Smooth muscle cell of the brain vasculature (primary cell): ENCODE measurements around the gene MAP3K13.
"Not testable (repeated sequence)": the region's sequence is repeated elsewhere in the genome, so short reads cannot be mapped to it uniquely, and the experiment has no call there.

ENCODE experiments used
- DNase-seq: peaks from one replicate; pipeline ENCODE4 v3.0.0-alpha.2; 2012; ENCODE audit warnings: low read depth, low spot score

Gene MAP3K13

DNA sequence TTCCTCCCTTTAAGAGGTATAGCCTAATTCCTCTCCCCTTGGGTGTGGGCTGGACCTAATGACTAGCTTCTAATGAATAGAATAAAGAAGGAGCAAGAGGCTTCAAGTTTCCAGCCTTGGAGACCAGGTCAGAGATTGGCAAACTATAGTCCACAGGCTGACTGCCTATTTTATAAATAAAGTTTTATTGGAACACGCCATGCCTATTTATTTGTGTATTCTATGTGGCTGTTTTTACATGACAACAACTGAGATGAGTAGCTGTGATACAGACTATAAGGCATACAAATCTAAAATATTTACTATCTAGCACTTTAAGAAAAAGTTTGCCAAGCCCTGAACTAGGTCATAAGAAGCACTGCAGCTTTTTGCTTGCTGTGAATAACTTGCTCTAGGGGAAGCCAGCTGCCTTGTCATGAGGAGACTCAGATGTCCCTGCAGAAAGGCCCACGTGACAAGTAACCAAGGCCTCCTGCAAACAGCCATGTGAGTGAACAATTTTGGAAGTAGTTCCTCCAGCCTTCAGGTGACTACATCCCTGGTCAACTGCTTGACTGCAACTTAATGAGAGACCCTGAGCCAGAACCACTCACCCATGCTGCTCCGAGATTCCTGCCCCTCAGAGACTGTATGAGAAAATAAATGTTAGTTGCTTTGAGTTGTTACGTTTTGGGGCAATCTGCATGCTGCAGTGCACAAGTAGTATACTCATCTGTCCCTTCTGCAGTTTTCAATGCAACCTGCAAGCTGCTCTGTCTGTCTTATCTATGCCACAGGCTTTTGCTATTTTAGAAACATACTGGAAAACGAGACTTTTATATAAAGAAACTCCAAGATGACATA lies 21.1 kb upstream of the MAP3K13 start:
- DNase-seq: no peak

DNA sequence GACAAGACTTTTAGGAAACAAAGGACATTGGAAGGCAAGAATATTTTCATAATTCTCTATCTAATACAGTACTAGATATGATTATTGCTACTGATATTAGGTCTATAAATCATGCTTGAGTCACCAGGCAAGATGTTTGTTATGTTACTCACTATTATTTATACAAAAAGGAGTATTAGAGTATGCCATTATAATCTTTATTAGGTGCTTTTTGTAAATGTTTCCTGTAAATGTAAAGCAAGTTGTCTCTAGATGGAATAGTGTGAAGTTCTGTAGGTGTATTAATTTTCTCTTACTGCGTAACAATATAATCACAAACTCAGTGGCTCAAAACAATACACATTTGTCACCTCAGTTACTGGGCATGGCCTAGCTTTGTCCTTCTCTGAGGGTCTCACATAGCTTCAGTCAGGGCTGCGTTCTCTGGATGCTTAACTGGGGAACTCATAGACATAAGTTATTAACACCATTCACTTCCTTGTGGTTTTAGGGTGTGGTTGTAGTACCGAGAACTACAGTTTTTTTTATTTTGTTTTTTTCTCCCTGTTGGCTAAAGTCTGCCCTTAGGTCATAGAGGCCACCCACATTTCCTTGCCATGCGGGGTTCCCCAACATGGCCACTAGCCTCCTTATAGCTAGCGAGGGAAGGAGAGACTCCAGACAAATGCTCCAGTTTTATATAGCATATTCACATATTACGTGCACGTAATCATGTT lies 20.3 kb upstream of the MAP3K13 start:
- DNase-seq: no peak

DNA sequence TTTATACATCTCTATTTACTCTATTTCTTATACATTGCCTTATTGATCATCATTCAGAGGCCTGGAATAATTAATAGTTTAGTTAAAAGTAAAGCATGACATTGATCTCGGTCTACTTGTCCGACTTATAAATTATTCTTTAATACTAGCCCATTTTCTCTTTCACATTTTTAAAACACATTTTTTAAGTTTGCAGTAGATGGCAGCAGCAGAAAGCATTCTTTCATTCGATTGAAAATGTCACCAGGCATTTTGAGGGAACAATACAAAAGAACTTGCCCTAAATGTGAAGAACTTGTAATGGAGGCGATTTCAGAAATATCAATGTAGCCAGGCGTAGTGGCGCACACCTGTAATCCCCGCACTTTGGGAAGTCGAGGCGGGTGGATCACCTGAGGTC lies 15.5 kb upstream of the MAP3K13 start:
- no peak for DNase-seq

DNA sequence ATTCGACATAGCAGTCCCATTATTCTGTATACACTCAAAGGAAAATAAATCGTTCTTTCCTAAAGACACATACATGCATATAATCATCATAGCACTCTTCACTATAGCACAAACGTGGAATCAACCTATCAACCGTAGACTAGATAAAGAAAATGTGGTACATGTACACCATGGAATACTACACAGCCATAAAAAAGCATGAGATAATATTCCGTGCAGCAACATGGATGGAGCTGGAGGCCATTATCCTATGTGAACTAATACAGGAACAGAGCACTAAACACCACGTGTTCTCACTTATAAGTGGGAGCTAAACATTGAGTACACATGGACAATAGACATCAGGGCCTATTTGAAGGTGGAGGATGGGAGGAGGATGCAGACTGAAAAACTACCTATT lies 12.1 kb upstream of the MAP3K13 start:
- DNase-seq: no peak

DNA sequence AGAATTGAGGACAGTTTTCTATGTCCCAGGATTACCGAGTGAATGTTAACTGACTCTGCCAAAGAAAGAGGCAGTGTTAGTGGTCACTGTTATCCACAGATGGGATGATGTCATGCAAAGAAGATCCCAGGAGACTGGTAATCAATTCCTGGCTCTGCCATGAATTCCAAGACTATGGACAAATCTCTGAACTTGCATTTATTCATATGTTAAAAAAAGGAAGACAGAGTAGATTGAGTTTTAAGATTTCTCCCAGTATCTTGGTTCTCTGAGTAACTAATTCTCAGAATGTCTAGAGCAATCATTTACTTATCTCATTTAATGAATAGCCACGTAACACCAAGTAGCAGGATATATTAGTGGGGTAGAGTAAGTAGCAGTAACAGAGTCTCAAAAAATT lies 11.5 kb upstream of the MAP3K13 start:
- DNase-seq: no peak

DNA sequence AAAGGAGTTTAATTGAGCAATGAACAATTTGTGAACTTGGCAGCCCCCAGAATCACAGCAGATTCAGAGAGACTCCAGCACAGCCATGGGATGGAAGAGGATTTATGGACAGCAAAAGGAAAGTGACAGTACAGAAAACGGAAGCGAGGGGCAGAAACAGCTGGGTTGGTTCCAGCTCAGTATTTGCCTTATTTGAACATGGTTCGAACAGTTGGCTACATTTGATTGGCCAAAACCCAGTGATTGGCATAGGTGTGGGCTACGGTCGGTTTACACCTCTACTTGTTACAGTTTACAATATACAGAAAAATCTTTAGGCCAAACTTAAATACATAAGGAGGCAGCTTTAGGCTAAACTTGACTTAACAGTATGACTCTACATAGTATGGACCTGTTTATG lies 9.7 kb upstream of the MAP3K13 start:
- no peak for DNase-seq

DNA sequence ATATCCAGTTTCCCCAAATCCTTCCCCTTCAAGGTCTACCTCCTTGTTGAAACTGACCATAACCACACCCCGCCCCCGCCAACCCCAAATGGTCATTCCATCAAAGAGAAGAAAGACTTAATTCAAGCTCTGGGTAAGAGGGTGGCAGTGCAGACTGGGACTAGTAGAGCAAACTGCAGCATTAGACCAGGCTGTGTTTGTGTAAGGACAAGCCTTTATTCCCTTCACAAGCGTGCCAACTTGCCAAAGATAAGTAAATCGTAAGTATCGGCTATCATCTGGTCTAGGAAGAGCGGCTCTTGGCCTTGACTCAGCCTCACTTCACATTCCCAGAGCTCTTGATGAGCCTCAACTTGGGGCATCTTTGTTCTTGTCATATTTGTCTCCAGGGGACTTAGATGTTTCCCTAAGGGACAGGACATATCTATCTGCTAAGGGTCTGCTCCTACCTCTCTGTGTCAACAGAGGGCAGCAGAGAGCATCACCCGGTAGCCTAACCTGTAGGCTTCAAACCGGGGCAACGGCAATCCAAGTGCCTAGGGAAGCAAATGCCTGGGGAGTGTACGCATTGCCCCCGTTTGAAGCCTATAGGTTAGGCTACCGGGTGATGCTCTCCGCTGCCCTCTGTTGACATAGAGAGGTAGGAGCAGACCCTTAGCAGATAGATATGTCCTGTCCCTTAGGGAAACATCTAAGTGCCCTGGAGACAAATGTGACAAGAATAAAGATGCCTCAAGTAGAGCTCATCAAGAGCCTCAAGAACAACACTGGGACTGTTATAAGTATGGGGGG lies 8.9 kb upstream of the MAP3K13 start:
- DNase-seq: no peak

DNA sequence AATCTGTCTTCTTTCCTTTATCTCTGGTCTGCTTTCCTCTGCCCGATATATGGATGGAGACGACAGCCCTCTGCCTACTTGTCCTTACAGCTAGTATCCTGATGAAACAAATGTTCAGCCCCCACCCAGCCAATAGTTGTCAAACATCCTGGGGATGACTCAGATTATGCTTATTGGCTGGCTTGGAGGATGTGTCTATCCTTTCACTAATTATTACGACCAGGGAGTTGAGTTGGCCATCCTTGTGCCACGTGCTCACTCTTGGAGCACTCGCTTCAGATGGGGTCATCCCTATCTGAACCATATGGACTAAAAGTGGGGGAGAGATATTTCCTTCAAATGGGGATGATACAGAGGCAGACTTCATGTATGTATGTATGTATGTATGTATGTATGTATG lies 6.4 kb upstream of the MAP3K13 start:
- no peak for DNase-seq

DNA sequence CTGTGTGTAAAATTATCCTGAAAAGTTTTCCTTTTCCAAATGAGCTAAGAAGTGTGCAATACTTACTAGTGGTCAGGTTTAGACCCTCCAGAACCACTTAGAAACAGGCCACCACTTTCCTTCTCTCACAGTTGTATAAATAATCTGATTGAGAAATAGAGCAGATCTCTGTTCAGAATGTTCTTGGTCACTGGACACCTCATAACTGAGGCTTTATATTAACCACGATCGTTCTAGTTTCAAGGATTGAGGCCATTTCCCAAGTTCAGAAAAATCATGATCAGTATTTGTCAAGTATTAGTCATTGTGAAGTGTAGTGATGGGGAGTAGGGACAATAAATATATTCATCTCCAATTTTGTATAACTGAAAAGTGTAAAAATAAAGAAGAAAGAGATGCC lies 1.0 kb upstream of the MAP3K13 start:
- no peak for DNase-seq

DNA sequence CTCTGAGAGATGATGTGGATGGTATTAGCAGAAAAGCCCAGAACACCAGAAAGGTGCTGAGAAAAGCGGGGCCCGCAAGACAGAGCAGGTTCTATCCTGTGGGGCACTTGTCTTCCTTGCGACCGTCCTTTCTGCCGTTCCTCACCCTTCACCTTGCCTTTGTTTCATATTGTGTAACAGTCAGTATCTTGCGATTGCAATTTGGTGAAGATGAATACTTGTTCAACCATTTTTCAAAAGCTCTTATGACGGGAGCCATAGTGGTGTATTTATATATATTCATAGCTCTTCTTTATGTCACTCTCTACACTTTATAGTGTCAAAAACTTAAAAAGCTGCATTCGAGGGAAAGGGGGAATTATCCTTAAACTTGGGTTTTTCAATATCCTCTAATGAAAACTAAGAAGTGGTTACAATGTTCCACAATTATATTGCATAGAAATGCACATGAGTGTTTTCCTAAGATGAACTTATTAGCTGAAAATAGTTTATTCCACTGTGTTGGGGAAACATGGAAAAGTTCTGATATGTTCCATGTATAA lies 797 bp downstream of the MAP3K13 start:
- no peak for DNase-seq

DNA sequence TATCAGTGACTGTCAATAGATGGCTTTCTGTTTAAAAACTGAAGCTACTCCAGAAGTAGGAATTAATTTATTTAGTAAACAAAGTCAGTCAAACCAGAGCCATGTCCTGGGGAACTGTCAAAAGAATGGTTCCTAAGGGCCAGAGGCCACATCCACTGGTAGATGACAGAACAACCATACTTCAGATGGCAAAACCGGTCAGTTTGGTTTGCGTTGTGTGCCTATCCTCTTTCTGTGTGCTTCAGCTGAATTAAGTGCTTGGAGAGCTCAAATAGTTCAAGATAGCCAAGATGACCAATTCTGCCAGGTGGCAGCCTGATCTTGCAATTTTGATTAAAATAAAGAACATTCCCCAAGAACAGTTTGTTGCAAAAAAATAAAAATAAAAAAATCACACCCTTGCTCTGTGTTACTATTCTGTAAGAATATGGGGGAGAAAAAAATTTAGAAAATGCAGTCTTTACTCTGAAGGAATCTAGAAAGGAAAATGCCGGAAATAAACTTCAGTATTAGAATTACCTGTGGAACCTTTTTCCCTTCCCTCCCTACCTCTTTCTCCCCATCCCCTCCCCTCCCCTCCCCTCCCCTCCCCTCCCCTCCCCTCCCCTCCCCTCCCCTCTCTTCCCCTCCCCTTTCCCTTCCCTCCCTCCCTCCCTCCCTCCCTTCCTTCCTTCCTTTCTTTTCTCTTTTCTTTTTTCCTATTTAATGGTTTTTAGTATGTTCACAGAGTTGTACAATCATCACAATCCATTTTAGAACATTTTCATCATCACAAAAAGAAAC lies 2.5 kb downstream of the MAP3K13 start:
- no peak for DNase-seq

DNA sequence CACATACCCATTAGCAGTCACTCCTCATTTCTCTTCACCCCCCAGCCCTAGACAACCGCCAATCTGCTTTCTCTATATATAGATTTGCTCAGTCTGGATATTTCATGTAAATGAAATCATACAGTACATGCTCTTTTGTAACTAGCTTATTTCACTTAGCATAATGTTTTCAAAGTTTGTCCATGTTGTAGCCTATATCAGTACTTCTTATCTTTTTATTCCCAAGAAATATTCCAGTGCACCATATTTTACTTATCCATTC lies 3.1 kb downstream of the MAP3K13 start:
- no peak for DNase-seq

DNA sequence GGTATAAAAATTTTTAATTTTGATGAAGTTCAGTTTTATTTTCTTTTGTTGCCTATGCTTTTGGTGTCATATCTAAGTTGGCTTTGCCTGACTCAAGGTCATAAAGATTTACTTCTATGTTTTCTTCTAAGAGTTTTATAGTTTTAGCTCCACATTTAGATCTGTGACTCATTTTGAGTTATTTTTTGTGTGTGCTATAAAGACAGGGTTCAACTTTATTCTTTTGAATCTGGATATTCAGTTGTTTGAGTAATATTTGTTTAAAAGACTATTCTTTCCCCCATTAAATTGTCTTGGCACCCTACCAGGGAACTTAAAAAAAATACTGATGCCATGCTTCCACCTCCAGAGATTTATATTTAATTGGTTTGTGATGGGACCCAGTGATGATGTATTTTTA lies 4.0 kb downstream of the MAP3K13 start:
- no peak for DNase-seq

DNA sequence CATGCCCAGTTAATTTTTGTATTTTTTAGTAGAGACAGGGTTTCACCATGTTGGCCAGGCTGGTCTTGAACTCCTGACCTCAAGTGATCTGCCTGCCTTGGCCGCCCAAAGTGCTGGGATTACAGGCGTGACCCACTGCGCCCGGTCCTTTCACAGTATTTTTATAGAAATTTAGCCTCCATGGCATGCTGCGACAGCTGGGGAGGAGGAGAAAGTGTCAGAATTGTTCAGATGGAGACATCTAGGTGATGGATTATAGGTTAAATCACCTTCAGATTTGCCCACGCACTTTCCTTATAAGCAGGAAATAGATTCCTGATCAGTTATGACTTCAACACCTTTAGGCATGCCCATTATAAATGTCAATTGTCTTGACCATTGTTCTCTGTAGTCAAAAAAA lies 7.4 kb downstream of the MAP3K13 start:
- DNase-seq: not testable (repeated sequence)

DNA sequence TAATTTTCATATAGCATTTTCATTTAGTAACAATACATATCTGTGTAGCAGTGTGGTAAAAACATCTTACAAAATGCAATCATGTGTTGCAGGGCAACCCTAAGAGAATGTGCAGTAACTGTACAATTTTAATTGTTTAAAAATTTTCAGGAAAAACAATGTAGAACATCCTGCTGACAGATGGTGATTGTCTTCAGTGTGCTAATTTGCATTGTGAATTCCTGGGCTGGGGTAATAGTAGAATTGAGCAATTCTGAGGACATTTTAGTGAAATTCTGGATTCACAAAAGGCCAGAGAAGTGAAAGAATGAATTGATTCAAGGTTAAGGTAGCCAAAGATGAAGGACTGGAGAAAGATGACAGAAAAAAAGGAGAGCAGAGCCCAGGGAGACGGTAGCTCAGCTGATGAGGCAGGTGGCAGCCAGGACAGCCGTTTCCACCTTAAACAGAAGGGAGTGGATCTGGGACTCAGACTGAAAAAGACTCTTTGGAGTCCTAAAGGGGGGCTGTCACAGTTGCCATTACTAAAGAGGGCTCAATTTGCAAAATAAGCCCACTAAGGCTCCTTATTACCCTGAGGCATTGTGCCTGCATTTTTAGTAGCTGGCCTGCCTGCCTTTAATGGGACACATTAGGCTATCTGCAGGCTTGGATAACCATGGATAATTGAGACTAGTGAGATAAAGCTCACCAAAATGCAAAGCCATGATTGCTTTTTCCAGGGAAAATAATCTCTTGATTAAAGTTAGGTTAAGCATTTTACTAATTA lies 8.6 kb downstream of the MAP3K13 start:
- DNase-seq: no peak

DNA sequence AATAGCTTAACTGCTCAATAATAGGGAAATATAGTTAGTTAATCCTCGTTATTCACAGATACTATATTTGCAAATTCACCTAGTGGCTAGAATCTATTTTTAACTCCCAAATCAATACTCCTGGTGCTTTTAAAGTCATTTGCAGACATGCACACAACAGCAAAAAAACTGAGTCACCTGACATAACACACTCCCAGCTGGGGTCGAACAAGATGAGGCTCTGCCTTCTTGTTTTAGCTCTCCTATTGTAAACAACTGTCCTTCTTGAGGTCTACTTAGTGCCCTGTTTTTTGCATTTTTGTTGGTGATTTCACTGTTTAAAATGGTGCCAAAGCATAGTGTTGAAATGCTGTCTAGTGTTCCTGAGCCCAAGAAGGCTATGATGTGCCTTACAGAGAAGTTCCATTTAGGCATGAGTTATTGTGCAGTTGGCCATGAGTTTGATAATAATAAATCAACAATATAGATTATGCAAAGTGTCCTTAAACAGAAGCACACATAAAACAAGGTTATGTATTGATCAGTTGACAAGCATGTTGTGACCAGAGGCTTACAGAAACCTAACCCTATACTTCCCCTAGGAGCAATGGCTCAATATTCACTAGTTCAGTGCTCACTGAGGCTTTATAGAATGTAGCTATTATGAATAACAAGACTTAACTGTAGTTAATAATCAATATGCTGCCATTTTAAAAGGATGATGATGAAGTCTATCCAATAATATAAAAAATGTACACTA lies 18.6 kb downstream of the MAP3K13 start:
- DNase-seq: no peak

DNA sequence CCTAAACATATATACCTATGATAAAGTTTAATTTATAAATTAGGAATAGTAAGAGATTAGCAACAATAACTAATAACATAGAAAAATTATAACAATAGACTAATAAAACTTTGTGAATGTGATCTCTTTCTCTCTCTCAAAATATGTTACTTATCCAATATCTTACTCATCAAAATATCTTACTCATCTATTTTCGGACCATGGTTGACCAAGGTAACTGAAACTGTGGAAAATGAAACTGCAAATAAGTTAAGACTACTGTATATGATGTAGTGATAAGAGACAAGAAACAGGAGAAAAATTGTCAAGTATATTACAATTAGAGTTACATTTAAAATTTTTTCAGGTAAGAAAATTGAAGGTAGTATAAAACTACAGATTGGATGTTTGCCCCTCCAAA lies 19.2 kb downstream of the MAP3K13 start:
- no peak for DNase-seq

DNA sequence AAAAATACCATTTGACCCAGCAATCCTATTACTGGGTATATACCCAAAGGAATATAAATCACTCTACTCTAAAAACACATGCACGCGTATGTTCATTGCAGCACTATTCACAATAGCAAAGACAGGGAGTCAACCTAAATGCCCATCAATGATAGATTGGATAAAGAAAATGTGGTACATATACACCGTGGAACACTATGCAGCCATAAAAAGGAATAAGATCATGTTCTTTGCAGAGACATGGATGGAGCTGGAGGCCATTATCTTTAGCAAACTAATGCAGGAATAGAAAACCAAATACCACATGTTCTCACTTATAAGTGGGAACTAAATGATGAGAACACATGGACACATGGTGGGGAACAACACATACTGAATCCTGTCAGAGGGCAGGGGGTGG lies 23.6 kb downstream of the MAP3K13 start:
- DNase-seq: not testable (repeated sequence)

DNA sequence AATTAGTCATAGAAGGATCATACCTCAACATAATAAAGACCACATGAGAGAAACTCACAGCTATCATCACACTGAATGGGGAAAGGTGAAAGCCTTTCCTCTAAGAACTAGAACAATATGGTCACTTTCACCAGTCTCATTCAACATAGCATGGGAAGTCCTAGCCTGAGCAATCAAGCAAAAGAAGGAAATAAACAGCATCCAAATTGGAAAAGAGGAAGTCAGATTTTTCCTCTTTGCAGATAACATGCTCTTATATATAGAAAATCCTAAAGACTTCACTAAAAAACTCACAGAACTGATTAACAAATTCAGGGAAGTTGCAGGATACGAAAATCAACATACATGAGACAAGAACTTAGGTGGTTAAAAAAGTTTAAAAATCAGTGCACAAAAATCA lies 24.7 kb downstream of the MAP3K13 start:
- DNase-seq: no peak

DNA sequence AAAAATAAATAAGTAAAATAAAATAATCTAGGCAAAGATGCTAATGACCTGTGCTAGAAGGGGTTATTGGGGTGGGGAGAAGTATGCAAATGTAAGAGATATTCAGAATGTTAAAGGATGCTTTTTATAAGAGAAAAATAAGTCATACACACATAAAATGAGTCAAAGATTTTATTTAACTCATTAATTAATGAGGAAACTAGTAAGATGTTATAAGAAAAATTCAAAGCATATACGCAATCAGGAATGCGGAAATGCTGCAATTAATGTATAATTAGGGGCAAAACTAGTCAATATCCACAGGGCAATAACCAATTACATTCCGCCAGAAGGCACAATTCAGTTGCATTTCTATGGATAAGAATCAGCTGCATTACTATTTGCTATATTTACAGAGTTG lies 30.1 kb downstream of the MAP3K13 start:
- no peak for DNase-seq
